Stimulated activated naive CD8-positive, alpha-beta T cell treated with anti-CD3 and anti-CD28 coated beads, Interleukin-15, Interleukin-2, amounts not matched to agents 100 ng/mL and 50 ng/mL, for 24 hours (primary cell): ENCODE measurements around the gene FAM124A.
"Not testable (repeated sequence)": the region's sequence is repeated elsewhere in the genome, so short reads cannot be mapped to it uniquely, and the experiment has no call there.

Experiments
- H3K27ac Mint-ChIP-seq: one replicate; pipeline ENCODE4 v1.8.0; 2021; ENCODE audit warnings: mild to moderate bottlenecking, mixed read lengths
- H3K27me3 Mint-ChIP-seq: one replicate; pipeline ENCODE4 v1.8.0; 2021; ENCODE audit warnings: mixed read lengths
- H3K36me3 Mint-ChIP-seq: one replicate; pipeline ENCODE4 v1.8.0; 2021; ENCODE audit warnings: low read depth, mixed read lengths
- H3K4me1 Mint-ChIP-seq: one replicate; pipeline ENCODE4 v1.8.0; 2021; ENCODE audit warnings: low read depth, mixed read lengths
- H3K4me3 Mint-ChIP-seq: one replicate; pipeline ENCODE4 v1.8.0; 2021; ENCODE audit warnings: mild to moderate bottlenecking, mixed read lengths
- H3K9me3 Mint-ChIP-seq: one replicate; pipeline ENCODE4 v1.8.0; 2021; ENCODE audit warnings: mixed read lengths

The FAM124A gene

DNA sequence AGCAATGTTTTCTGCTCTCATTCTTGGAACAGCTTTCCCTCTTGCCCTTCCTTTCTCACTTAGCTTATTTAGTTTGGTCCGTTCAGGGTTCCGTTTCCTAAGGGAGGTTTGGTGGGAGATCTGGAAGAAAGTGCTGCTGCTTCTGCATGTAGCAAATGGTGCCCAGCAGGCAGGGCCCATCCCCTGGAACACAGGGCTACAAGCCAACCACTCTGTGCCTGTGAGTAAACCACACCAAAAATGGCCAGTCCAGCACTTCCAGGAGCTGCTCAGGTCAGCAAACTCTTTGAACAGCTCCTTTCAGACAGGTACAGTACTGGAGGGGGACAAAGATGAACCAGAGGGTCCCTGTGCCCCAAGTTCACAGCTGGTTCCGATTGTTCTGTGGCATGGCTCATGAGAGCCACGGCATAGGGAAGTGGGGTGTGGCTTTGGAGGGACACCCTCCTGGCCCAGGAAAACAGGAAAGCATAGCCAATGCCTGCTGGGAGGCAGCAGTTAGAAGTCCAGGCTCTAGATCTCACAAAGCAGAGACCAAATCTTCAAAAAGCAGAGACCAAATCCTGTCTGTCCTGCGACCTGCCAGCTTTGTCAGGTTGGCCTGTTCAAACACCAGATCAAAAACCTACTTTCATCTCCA is 39.5 kb downstream of the FAM124A start:
- H3K27me3 Mint-ChIP-seq: no peaks in the 10 kb centered on the region
- H3K27ac Mint-ChIP-seq: no peak overlapping the region
- H3K4me3 Mint-ChIP-seq: no peak overlapping the region
- no peaks in the 10 kb centered on the region for H3K4me1 Mint-ChIP-seq
- H3K36me3 Mint-ChIP-seq: no peaks in the 10 kb centered on the region
- no peaks in the 10 kb centered on the region for H3K9me3 Mint-ChIP-seq

- H3K4me1 Mint-ChIP-seq: no peaks in the 10 kb centered on the region
- H3K9me3 Mint-ChIP-seq: no peaks in the 10 kb centered on the region
- no peak overlapping the region for H3K4me3 Mint-ChIP-seq
- H3K27me3 Mint-ChIP-seq: no peaks in the 10 kb centered on the region
- no peak overlapping the region for H3K27ac Mint-ChIP-seq
- H3K36me3 Mint-ChIP-seq: no peaks in the 10 kb centered on the region
Measured at GRCh38 chr13:51262501-51263211, 40.5 kb downstream of the FAM124A start.

- H3K4me3 Mint-ChIP-seq: no peak overlapping the region
- no peaks in the 10 kb centered on the region for H3K27me3 Mint-ChIP-seq
- no peaks in the 10 kb centered on the region for H3K9me3 Mint-ChIP-seq
- H3K4me1 Mint-ChIP-seq: no peaks in the 10 kb centered on the region
- H3K36me3 Mint-ChIP-seq: no peaks in the 10 kb centered on the region
- no peak overlapping the region for H3K27ac Mint-ChIP-seq
Measured at GRCh38 chr13:51266642-51267041, 44.4 kb downstream of the FAM124A start.

- Mint-ChIP-seq H3K27ac (no peak overlapping the region), H3K4me3 (no peak overlapping the region), H3K4me1 (no peaks in the 10 kb centered on the region), H3K27me3 (no peaks in the 10 kb centered on the region), H3K9me3 (no peaks in the 10 kb centered on the region), H3K36me3 (no peaks in the 10 kb centered on the region)
Measured at GRCh38 chr13:51267622-51268021, 45.4 kb downstream of the FAM124A start.

DNA sequence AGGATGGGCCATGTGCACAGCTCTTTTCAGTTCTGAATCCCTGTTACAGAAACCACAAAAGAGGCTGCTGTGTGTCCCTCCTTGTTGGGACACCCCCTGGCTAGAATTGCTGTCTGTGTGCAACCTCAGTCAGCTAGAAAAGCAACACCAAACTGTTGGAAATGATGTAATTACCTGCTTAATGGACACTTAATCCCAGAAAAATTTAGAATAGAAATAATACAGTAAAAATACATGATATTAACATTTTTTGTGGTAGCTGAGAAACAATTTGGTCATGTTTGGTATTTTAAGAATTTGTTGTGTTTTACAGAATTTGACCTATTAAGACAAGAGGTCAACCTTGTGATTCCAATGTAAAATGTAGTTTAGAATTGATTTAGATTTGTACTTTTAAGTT is 46.8 kb downstream of the FAM124A start:
- no peaks in the 10 kb centered on the region for H3K9me3 Mint-ChIP-seq

GRCh38 chr13:51270623-51271415 is 48.6 kb downstream of the FAM124A start:
- no peaks in the 10 kb centered on the region for H3K36me3 Mint-ChIP-seq
- H3K27ac Mint-ChIP-seq: no peak overlapping the region

More for the DNA sequence above, 46.8 kb downstream of the FAM124A start:
- no peaks in the 10 kb centered on the region for H3K36me3 Mint-ChIP-seq
- H3K27ac Mint-ChIP-seq: no peak overlapping the region
- no peak overlapping the region for H3K4me3 Mint-ChIP-seq
- H3K27me3 Mint-ChIP-seq: no peaks in the 10 kb centered on the region
- H3K4me1 Mint-ChIP-seq: no peaks in the 10 kb centered on the region

DNA sequence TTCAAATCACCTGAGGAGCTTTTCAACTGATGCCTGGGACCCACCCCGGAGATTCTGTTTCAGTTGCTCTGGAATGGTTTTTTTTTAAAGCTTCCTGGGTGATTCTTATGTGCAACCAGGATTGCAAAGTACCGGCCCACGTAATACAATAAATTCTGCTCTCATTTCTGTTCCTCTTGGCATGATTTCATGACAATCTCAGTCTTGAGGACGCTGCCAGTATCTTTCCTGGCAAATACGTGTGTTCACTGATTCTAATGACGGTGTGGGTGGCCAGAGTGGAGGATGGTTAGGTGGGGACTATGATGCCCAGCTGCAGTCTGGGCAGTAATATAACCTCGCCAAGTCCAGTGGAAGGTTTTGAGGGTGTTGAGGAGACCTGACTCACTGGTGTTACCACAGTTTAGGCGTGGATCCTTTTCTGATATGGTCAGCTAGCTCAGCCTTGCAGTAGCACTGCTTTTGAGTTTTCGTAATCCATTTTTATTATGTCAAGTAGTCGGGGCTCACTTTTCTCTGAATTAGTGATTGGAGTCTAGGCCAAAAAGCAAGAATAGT is 49.4 kb downstream of the FAM124A start:
- no peaks in the 10 kb centered on the region for H3K9me3 Mint-ChIP-seq
- H3K36me3 Mint-ChIP-seq: no peaks in the 10 kb centered on the region
- no peak overlapping the region for H3K27ac Mint-ChIP-seq
- no peaks in the 10 kb centered on the region for H3K4me1 Mint-ChIP-seq
- no peaks in the 10 kb centered on the region for H3K27me3 Mint-ChIP-seq
- H3K4me3 Mint-ChIP-seq: no peak overlapping the region

More at GRCh38 chr13:51270623-51271415, 48.6 kb downstream of the FAM124A start:
- Mint-ChIP-seq H3K4me3 (no peak overlapping the region), H3K27me3 (no peaks in the 10 kb centered on the region), H3K9me3 (no peaks in the 10 kb centered on the region), H3K4me1 (no peaks in the 10 kb centered on the region)

GRCh38 chr13:51275101-51275500 is 52.9 kb downstream of the FAM124A start:
- Mint-ChIP-seq H3K27me3 (no peaks in the 10 kb centered on the region), H3K27ac (no peak overlapping the region), H3K4me3 (no peak overlapping the region), H3K4me1 (no peaks in the 10 kb centered on the region), H3K36me3 (no peaks in the 10 kb centered on the region), H3K9me3 (no peaks in the 10 kb centered on the region)

- Mint-ChIP-seq H3K9me3 (no peaks in the 10 kb centered on the region), H3K27ac (no peak overlapping the region), H3K4me1 (no peaks in the 10 kb centered on the region), H3K4me3 (no peak overlapping the region), H3K27me3 (no peaks in the 10 kb centered on the region), H3K36me3 (no peaks in the 10 kb centered on the region)
Measured at GRCh38 chr13:51276636-51277035, 54.4 kb downstream of the FAM124A start.

GRCh38 chr13:51277928-51278327 is 55.7 kb downstream of the FAM124A start:
- no peaks in the 10 kb centered on the region for H3K9me3 Mint-ChIP-seq
- no peaks in the 10 kb centered on the region for H3K27me3 Mint-ChIP-seq
- H3K27ac Mint-ChIP-seq: no peak overlapping the region
- no peaks in the 10 kb centered on the region for H3K36me3 Mint-ChIP-seq
- no peaks in the 10 kb centered on the region for H3K4me1 Mint-ChIP-seq
- no peak overlapping the region for H3K4me3 Mint-ChIP-seq

DNA sequence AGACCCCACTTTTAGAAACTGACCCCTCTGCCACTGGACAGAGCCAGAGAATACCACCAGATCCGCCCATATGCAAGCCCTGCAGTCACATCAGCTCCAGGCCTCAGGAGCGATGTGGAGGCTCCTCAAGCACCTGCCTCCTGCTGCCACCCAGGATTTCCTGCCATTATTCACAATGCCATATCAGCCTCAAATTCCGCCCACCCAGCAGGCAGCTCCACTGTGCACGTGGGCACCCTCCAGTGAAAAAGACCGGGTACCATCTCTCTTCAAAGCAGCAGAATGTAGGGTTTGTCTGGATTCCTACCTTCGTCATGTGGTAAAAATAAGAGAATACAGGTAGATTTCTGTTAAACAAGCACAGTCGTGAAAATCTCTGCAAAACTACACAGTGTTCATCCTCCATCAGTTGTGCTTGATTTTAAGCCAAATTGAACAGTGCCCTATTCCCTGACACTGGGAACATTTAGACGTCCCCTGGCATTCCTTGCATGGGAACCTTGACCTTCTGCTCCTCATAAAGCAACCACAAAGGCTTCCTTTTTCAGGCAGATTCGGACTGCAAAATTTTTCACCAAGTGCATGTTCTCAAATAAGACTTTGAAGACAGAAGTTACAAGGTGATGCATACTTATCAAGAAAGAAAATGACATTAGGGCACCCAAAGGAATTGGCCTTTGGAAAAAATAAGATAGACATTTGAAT is 56.4 kb downstream of the FAM124A start:
- no peaks in the 10 kb centered on the region for H3K9me3 Mint-ChIP-seq
- no peaks in the 10 kb centered on the region for H3K27me3 Mint-ChIP-seq
- H3K4me3 Mint-ChIP-seq: no peak overlapping the region
- no peaks in the 10 kb centered on the region for H3K4me1 Mint-ChIP-seq
- H3K27ac Mint-ChIP-seq: no peak overlapping the region
- no peaks in the 10 kb centered on the region for H3K36me3 Mint-ChIP-seq

DNA sequence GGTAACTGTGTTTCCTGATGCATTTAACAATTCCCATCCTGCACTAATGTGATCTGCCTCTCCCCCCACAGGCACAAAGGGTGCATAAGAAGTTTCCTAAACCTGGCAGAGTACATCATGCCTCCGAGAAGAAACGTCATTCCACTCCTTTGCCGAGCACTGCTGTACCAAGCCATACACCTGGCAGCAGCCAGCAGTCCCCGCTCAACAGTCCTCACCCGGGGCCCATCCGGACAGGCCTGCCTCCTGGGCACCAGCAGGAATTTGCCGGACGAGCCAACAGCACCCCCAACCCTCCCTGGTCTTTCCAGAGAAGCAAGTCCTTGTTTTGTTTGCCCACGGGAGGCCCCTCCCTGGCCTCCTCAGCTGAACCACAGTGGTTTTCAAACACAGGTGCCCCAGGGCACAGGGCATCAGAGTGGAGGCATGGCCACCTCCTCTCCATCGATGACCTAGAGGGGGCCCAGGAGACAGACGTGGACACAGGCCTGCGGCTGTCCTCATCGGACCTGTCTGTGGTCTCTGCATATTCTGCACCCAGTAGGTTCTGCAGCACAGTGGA is 58.3 kb downstream of the FAM124A start:
- Mint-ChIP-seq H3K27me3 (no peaks in the 10 kb centered on the region), H3K27ac (no peak overlapping the region), H3K9me3 (no peaks in the 10 kb centered on the region)

GRCh38 chr13:51282322-51282721 is 60.1 kb downstream of the FAM124A start:
- Mint-ChIP-seq H3K4me3 (no peak overlapping the region), H3K4me1 (no peaks in the 10 kb centered on the region), H3K27me3 (no peaks in the 10 kb centered on the region), H3K9me3 (no peaks in the 10 kb centered on the region), H3K36me3 (no peaks in the 10 kb centered on the region), H3K27ac (no peak overlapping the region)

More for the DNA sequence above, 58.3 kb downstream of the FAM124A start:
- Mint-ChIP-seq H3K4me3 (no peak overlapping the region), H3K36me3 (no peaks in the 10 kb centered on the region), H3K4me1 (no peaks in the 10 kb centered on the region)

- not testable (repeated sequence) for H3K4me1 Mint-ChIP-seq, H3K36me3 Mint-ChIP-seq, H3K9me3 Mint-ChIP-seq, H3K27me3 Mint-ChIP-seq, H3K4me3 Mint-ChIP-seq, H3K27ac Mint-ChIP-seq
Measured at GRCh38 chr13:51282923-51283322, 60.7 kb downstream of the FAM124A start.
